Mesenchymal stem cell (in vitro differentiated cells and primary cell): ENCODE data around the gene GRIN2C.
"Not testable (repeated sequence)": the region's sequence is repeated elsewhere in the genome, so short reads cannot be mapped to it uniquely, and the experiment has no call there.

Experiments used
- DNase-seq: peaks from one replicate; pipeline ENCODE4 v3.0.0-alpha.2; 2013
- H2AFZ ChIP-seq: one replicate; pipeline ENCODE4 v1.6.1; 2013; ENCODE audit warnings: low read depth, mild to moderate bottlenecking, control low read depth, inconsistent platforms, low read length, moderate library complexity
- H2AK5ac ChIP-seq: 2 replicates; pipeline ENCODE4 v1.6.1; 2013; ENCODE audit warnings: low read length, moderate library complexity, mild to moderate bottlenecking, inconsistent platforms; ENCODE audit not compliant: severe bottlenecking
- H2BK120ac ChIP-seq: one replicate; pipeline ENCODE4 v1.6.1; 2013; ENCODE audit warnings: low read depth, mild to moderate bottlenecking, inconsistent platforms, low read length, moderate library complexity
- H2BK12ac ChIP-seq, 2 experiments: one replicate each; pipeline ENCODE4 v1.6.1; 2013; ENCODE audit warnings: inconsistent platforms in 2 of 2, low read length in 2 of 2, mild to moderate bottlenecking in 2 of 2, moderate library complexity in 2 of 2, control low read depth in 1 of 2
- H2BK15ac ChIP-seq: one replicate; pipeline ENCODE4 v1.6.1; 2013; ENCODE audit warnings: mild to moderate bottlenecking, low read depth, inconsistent platforms; ENCODE audit not compliant: poor library complexity, severe bottlenecking
- H2BK5ac ChIP-seq: 2 replicates; pipeline ENCODE4 v1.6.1; 2013; ENCODE audit warnings: low read depth, mild to moderate bottlenecking, low read length, control low read depth, inconsistent platforms; ENCODE audit not compliant: poor library complexity, severe bottlenecking
- H3K14ac ChIP-seq, 2 experiments: one replicate each; pipeline ENCODE4 v1.6.1; 2013; ENCODE audit warnings: inconsistent platforms in 2 of 2, low read length in 2 of 2, control low read depth in 1 of 2, mild to moderate bottlenecking in 1 of 2, moderate library complexity in 1 of 2
- H3K18ac ChIP-seq, 2 experiments: one replicate each; pipeline ENCODE4 v1.6.1; 2013; ENCODE audit warnings: inconsistent platforms in 2 of 2, low read length in 2 of 2, control low read depth in 1 of 2, low read depth in 1 of 2, mild to moderate bottlenecking in 1 of 2
- H3K23ac ChIP-seq, 2 experiments: one replicate each; pipeline ENCODE4 v1.6.1; 2013; ENCODE audit warnings: inconsistent platforms in 2 of 2, low read length in 2 of 2, mild to moderate bottlenecking in 2 of 2, moderate library complexity in 2 of 2, control low read depth in 1 of 2
- H3K27ac ChIP-seq: 2 replicates; pipeline ENCODE4 v1.5.1; 2013; ENCODE audit warnings: mild to moderate bottlenecking, moderate library complexity, low read length, control low read depth, inconsistent platforms; ENCODE audit not compliant: poor library complexity, severe bottlenecking
- H3K27me3 ChIP-seq, 2 experiments: 2 replicates each; pipeline versions ENCODE4 v1.6.1 to v1.7.0; 2013; ENCODE audit warnings: low read length in 2 of 2, mild to moderate bottlenecking in 2 of 2, moderate library complexity in 2 of 2, control low read depth in 1 of 2, inconsistent platforms in 1 of 2; ENCODE audit not compliant: control insufficient read depth in 1 of 2, insufficient read depth in 1 of 2
- H3K36me3 ChIP-seq, 2 experiments: 2 replicates each; pipeline versions ENCODE4 v1.6.1 to v1.7.0; 2013; ENCODE audit warnings: low read length in 2 of 2, control low read depth in 1 of 2, inconsistent platforms in 1 of 2, low read depth in 1 of 2, mild to moderate bottlenecking in 1 of 2; ENCODE audit not compliant: insufficient read depth in 2 of 2, control insufficient read depth in 1 of 2
- H3K4ac ChIP-seq, 2 experiments: one replicate each; pipeline ENCODE4 v1.6.1; 2013; ENCODE audit warnings: inconsistent platforms in 2 of 2, low read length in 2 of 2, mild to moderate bottlenecking in 2 of 2, moderate library complexity in 2 of 2, control low read depth in 1 of 2, low read depth in 1 of 2
- H3K4me1 ChIP-seq: 2 replicates; pipeline ENCODE4 v1.6.1; 2013; ENCODE audit warnings: low read depth, low read length, control low read depth; ENCODE audit not compliant: control insufficient read depth, insufficient read depth
- H3K4me2 ChIP-seq: 2 replicates; pipeline ENCODE4 v1.6.1; 2013; ENCODE audit warnings: low read length, mild to moderate bottlenecking, inconsistent platforms; ENCODE audit not compliant: poor library complexity, severe bottlenecking
- H3K4me3 ChIP-seq, 2 experiments: 2 replicates each; pipeline versions ENCODE4 v1.5.1 to v1.7.0; 2013; ENCODE audit warnings: low read length in 2 of 2, mild to moderate bottlenecking in 2 of 2, control low read depth in 1 of 2, low read depth in 1 of 2; ENCODE audit not compliant: insufficient read depth in 1 of 2
- H3K79me1 ChIP-seq: replicated peaks from 2 replicates; pipeline ENCODE4 v1.6.1; 2013; ENCODE audit warnings: mild to moderate bottlenecking, control low read depth, low read length, inconsistent platforms; ENCODE audit not compliant: poor library complexity, severe bottlenecking
- H3K9ac ChIP-seq: 2 replicates; pipeline ENCODE4 v1.7.0; 2013; ENCODE audit warnings: mild to moderate bottlenecking, low read length, moderate library complexity
- H3K9me3 ChIP-seq: 2 replicates; pipeline ENCODE4 v1.7.0; 2013; ENCODE audit warnings: mild to moderate bottlenecking, low read length; ENCODE audit not compliant: control insufficient read depth
- H4K8ac ChIP-seq: one replicate; pipeline ENCODE4 v1.6.1; 2013; ENCODE audit warnings: inconsistent platforms, mild to moderate bottlenecking, low read length, moderate library complexity
- H4K91ac ChIP-seq: one replicate; pipeline ENCODE4 v1.6.1; 2013; ENCODE audit warnings: mild to moderate bottlenecking, low read length, inconsistent platforms
- WGBS: methylation state at CpG from one replicate; pipeline ENCODE4 v1.1.7; 2013; ENCODE audit warnings: mixed read lengths; 5-methylcytosine and 5-hydroxymethylcytosine counted together

GRIN2C gene

GRCh38 chr17:74872313-74873036, 12.8 kb upstream of the GRIN2C start, which contains the start of gene FDXR:
Gene FDXR, minus strand, starts transcription at chr17:74872994. Its CDS starts 50 bp downstream, at chr17:74872944.
- H3K27me3 ChIP-seq = peaks cover 0 to 9% of the 10 kb centered on the region in 2 experiments
- peak within 1 kb of the TSS; percentile 94 to 99 for H3K18ac ChIP-seq
- peak within 1 kb of the TSS; percentile 82 for H2BK15ac ChIP-seq
- peak within 1 kb of the TSS; percentile 98 for H2AFZ ChIP-seq
- H3K4ac ChIP-seq = peak within 1 kb of the TSS; percentile 88 to 95
- peak within 1 kb of the TSS; percentile 89 to 95 for H3K4me3 ChIP-seq
- no peak within 1 kb of the TSS for H2BK5ac ChIP-seq
- H3K23ac ChIP-seq = peak within 1 kb of the TSS in 1 of 2 experiments; percentile 6
- peak within 1 kb of the TSS; percentile 91 for H3K4me2 ChIP-seq
- H4K91ac ChIP-seq = peak within 1 kb of the TSS; percentile 74
- H3K27ac ChIP-seq = peak within 1 kb of the TSS; percentile 70
- peak within 1 kb of the TSS in 1 of 2 experiments; percentile 99 for H3K14ac ChIP-seq
- peak within 1 kb of the TSS; percentile 84 for H4K8ac ChIP-seq
- H3K36me3 ChIP-seq = peaks cover 7 to 11% of the 10 kb centered on the region in 2 experiments
- no peak for DNase-seq
- H2AK5ac ChIP-seq = no peak within 1 kb of the TSS
- peaks cover 34% of the 10 kb centered on the region for H3K4me1 ChIP-seq
- peak within 1 kb of the TSS in 1 of 2 experiments; percentile 95 for H2BK12ac ChIP-seq
- 7% methylated on average over 38 of the region's 38 CpGs for WGBS
- peak within 1 kb of the TSS; percentile 98 for H3K9ac ChIP-seq
- H2BK120ac ChIP-seq = peak within 1 kb of the TSS; percentile 87
- H3K79me1 ChIP-seq = peaks cover 21% of the 10 kb centered on the region
- H3K9me3 ChIP-seq = no peaks in the 10 kb centered on the region

GRCh38 chr17:74871356-74872076, 11.8 kb upstream of the GRIN2C start:
- H3K23ac ChIP-seq = peak overlapping the region in 1 of 2 experiments; percentile 57
- H3K4me1 ChIP-seq = peaks cover 36% of the 10 kb centered on the region
- no peak for DNase-seq
- no peaks in the 10 kb centered on the region for H3K9me3 ChIP-seq
- no peak overlapping the region for H3K14ac ChIP-seq
- H2AK5ac ChIP-seq = no peak overlapping the region
- 82% methylated on average over 11 of the region's 11 CpGs for WGBS
- H4K8ac ChIP-seq = no peak overlapping the region
- H3K18ac ChIP-seq = no peak overlapping the region
- no peak overlapping the region for H3K27ac ChIP-seq
- H2BK15ac ChIP-seq = no peak overlapping the region
- H2AFZ ChIP-seq = no peak overlapping the region
- H2BK120ac ChIP-seq = no peak overlapping the region
- no peak overlapping the region for H2BK5ac ChIP-seq
- no peak overlapping the region for H4K91ac ChIP-seq
- no peak overlapping the region for H3K4ac ChIP-seq
- peak overlapping the region; percentile 89 for H3K9ac ChIP-seq
- peak overlapping the region in 1 of 2 experiments; percentile 95 for H3K4me3 ChIP-seq
- peaks cover 0 to 5% of the 10 kb centered on the region in 2 experiments for H3K27me3 ChIP-seq
- no peak overlapping the region for H3K4me2 ChIP-seq
- H2BK12ac ChIP-seq = no peak overlapping the region
- H3K79me1 ChIP-seq = peaks cover 23% of the 10 kb centered on the region
- H3K36me3 ChIP-seq = peaks cover 7 to 15% of the 10 kb centered on the region in 2 experiments

GRCh38 chr17:74870512-74870911, 10.8 kb upstream of the GRIN2C start:
- Histone ChIP-seq H3K14ac (no peak overlapping the region), H3K79me1 (peaks cover 23% of the 10 kb centered on the region), H2AFZ (no peak overlapping the region), H2BK5ac (no peak overlapping the region), H3K4me3 (no peak overlapping the region), H2BK12ac (no peak overlapping the region), H3K9me3 (no peaks in the 10 kb centered on the region), H3K18ac (no peak overlapping the region), H3K4me2 (no peak overlapping the region), H4K91ac (no peak overlapping the region), H3K36me3 (peaks cover 9 to 25% of the 10 kb centered on the region in 2 experiments), H3K9ac (no peak overlapping the region), H3K27me3 (no peaks in the 10 kb centered on the region), H3K4me1 (peaks cover 38% of the 10 kb centered on the region), H4K8ac (no peak overlapping the region), H3K27ac (no peak overlapping the region), H2BK120ac (no peak overlapping the region), H3K23ac (no peak overlapping the region), H3K4ac (no peak overlapping the region), H2AK5ac (no peak overlapping the region), H2BK15ac (no peak overlapping the region)
- peak; percentile 33 for DNase-seq
- 95% methylated on average over 3 of the region's 3 CpGs for WGBS

- H2BK120ac ChIP-seq, H4K91ac ChIP-seq, H3K18ac ChIP-seq, H3K27ac ChIP-seq, DNase-seq, H2BK12ac ChIP-seq, H3K4me3 ChIP-seq, H3K9me3 ChIP-seq, H3K23ac ChIP-seq, H4K8ac ChIP-seq, H3K4ac ChIP-seq, H2BK15ac ChIP-seq, H3K27me3 ChIP-seq, H3K9ac ChIP-seq, H3K4me2 ChIP-seq, H2AFZ ChIP-seq, H2AK5ac ChIP-seq, H3K14ac ChIP-seq, H2BK5ac ChIP-seq: not testable (repeated sequence)
- peaks cover 13 to 27% of the 10 kb centered on the region in 2 experiments for H3K36me3 ChIP-seq
- 92% methylated on average over 8 of the region's 9 CpGs for WGBS
- peaks cover 23% of the 10 kb centered on the region for H3K79me1 ChIP-seq
- H3K4me1 ChIP-seq = peaks cover 38% of the 10 kb centered on the region
Observed at GRCh38 chr17:74870028-74870427, 10.3 kb upstream of the GRIN2C start.
